ENCODE results near the gene FAAP24. TPM values are rescaled to one million over a fixed set of nuclear protein-coding genes. Genes with fewer than 3 reads are reported as not detected.
"Not testable (repeated sequence)": the region's sequence is repeated elsewhere in the genome, so short reads cannot be mapped to it uniquely, and the experiment has no call there.

FAAP24 gene
- polyA plus RNA-seq, 1 experiment = 1.8 TPM

- POLR2A ChIA-PET, CTCF ChIA-PET: not testable (repeated sequence)
Observed at GRCh38 chr19:32982488-32982887, 10.4 kb downstream of the FAAP24 start.

DNA sequence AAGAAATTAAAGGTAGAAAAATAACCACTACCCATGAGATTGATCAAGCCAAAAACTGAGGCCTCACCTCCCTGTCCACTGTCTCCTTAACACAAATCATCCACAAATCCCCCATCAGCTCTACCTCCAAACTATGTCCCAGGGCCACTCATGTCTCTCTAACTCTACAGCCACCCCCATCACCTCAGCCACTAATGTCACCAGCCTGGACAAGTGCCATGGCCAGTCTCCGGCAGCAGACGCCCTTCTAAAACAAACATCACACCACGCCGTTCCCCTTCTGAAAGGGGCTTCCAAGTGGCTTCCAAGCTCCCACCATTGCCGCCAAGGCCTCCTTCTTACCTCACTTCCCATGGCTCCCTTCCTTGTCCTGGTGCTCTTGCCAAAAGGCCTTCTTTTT lies 16.2 kb downstream of the FAAP24 start:
- CTCF ChIA-PET = interaction anchor here (0.8 to 1.5 kb wide), 2 partner anchors 11 to 137 kb away, joined by 3 read pairs; no protein-coding TSS in a partner anchor
- H3K4me3 ChIP-seq (ENCODE audit: low read depth, low read length); POLR2A ChIA-PET; H3K27ac ChIP-seq (ENCODE audit: low read depth, low read length); H3K9me3 ChIP-seq (ENCODE audit: control insufficient read depth, insufficient read depth, low read length); H3K27me3 ChIP-seq (ENCODE audit: control insufficient read depth, insufficient read depth, low read length); DNase-seq (ENCODE audit: low read depth, low spot score): not testable (repeated sequence)

More at GRCh38 chr19:32982488-32982887, 10.4 kb downstream of the FAAP24 start:
- not testable (repeated sequence) for H3K27me3 ChIP-seq (ENCODE audit: control insufficient read depth, insufficient read depth, low read length); DNase-seq (ENCODE audit: low read depth, low spot score); H3K9me3 ChIP-seq (ENCODE audit: control insufficient read depth, insufficient read depth, low read length); H3K27ac ChIP-seq (ENCODE audit: low read depth, low read length); H3K4me3 ChIP-seq (ENCODE audit: low read depth, low read length)

DNA sequence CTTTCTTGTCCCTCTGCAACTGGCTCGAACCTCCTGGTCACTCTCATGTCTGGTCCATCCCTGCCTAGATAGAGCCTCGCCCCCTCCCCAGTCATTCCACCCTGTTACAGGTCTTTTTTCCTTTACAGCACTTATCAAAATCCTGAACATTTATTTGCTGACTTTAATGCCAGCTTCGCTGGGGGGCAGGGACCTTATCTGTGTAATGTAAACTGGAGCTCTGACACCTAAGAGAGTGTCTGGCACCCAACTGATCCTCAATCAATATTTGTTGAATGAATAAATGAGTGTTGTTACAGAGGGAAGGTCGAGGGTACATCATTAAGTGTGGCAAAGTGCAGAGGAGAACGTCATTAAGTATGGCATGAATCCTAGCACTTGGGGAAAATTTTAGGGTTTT lies 16.7 kb downstream of the FAAP24 start:
- Histone ChIP-seq H3K27ac (ENCODE audit: low read depth, low read length) (no peak overlapping the region), H3K4me3 (ENCODE audit: low read depth, low read length) (no peak overlapping the region), H3K9me3 (ENCODE audit: control insufficient read depth, insufficient read depth, low read length) (no peaks in the 10 kb centered on the region), H3K27me3 (ENCODE audit: control insufficient read depth, insufficient read depth, low read length) (no peaks in the 10 kb centered on the region)
- POLR2A ChIA-PET = no interaction called here
- DNase-seq (ENCODE audit: low read depth, low spot score) = no peak
- CTCF ChIA-PET = interaction anchor here (0.8 to 1.5 kb wide), 2 partner anchors 12 to 137 kb away, joined by 3 read pairs; no protein-coding TSS in a partner anchor
- TF ChIP-seq, protein P1, sequence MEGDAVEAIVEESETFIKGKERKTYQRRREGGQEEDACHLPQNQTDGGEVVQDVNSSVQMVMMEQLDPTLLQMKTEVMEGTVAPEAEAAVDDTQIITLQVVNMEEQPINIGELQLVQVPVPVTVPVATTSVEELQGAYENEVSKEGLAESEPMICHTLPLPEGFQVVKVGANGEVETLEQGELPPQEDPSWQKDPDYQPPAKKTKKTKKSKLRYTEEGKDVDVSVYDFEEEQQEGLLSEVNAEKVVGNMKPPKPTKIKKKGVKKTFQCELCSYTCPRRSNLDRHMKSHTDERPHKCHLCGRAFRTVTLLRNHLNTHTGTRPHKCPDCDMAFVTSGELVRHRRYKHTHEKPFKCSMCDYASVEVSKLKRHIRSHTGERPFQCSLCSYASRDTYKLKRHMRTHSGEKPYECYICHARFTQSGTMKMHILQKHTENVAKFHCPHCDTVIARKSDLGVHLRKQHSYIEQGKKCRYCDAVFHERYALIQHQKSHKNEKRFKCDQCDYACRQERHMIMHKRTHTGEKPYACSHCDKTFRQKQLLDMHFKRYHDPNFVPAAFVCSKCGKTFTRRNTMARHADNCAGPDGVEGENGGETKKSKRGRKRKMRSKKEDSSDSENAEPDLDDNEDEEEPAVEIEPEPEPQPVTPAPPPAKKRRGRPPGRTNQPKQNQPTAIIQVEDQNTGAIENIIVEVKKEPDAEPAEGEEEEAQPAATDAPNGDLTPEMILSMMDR (IDR thresholded peaks at IDR 0.05; ENCODE audit: low read depth, low read length) = no peak

DNA sequence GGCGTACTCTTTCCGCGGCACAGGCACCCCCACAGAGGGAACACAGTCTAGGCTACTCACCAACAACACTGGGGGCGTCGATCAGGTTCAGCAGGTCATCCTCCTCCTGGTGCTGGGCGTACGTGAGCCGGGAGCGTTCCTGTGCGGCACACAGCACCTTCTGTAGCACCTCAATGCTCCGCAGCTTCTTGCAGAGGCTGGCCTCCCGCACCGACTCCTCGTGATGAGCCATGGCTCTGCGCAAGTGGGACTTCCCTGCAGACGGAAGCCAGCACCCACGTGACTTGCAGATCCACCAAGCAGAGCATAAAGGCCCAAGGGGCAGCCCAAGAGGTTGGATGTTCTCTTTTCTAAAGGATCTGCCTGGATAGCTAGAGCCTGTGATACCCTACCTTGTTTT lies 23.9 kb downstream of the FAAP24 start:
- CTCF ChIA-PET = not testable (repeated sequence)

GRCh38 chr19:32997061-32997464 lies 25.0 kb downstream of the FAAP24 start:
- H3K9me3 ChIP-seq (ENCODE audit: control insufficient read depth, insufficient read depth, low read length); POLR2A ChIA-PET; H3K27me3 ChIP-seq (ENCODE audit: control insufficient read depth, insufficient read depth, low read length); H3K4me3 ChIP-seq (ENCODE audit: low read depth, low read length); H3K27ac ChIP-seq (ENCODE audit: low read depth, low read length); DNase-seq (ENCODE audit: low read depth, low spot score): not testable (repeated sequence)
- CTCF ChIA-PET = interaction anchor here (1.1 kb wide), 1 partner anchor 21 kb away, joined by 4 read pairs; no protein-coding TSS in a partner anchor

More for the DNA sequence above, 23.9 kb downstream of the FAAP24 start:
- H3K27me3 ChIP-seq (ENCODE audit: control insufficient read depth, insufficient read depth, low read length); H3K27ac ChIP-seq (ENCODE audit: low read depth, low read length); H3K9me3 ChIP-seq (ENCODE audit: control insufficient read depth, insufficient read depth, low read length); POLR2A ChIA-PET; H3K4me3 ChIP-seq (ENCODE audit: low read depth, low read length); DNase-seq (ENCODE audit: low read depth, low spot score): not testable (repeated sequence)

- H3K27me3 ChIP-seq (ENCODE audit: control insufficient read depth, insufficient read depth, low read length) = no peaks in the 10 kb centered on the region
- no peak for DNase-seq (ENCODE audit: low read depth, low spot score)
- CTCF ChIA-PET = interaction anchor here (1.1 kb wide), 1 partner anchor 22 kb away, joined by 4 read pairs; no protein-coding TSS in a partner anchor
- no peak overlapping the region for H3K4me3 ChIP-seq (ENCODE audit: low read depth, low read length)
- H3K27ac ChIP-seq (ENCODE audit: low read depth, low read length) = no peak overlapping the region
- POLR2A ChIA-PET = no interaction called here
- no peaks in the 10 kb centered on the region for H3K9me3 ChIP-seq (ENCODE audit: control insufficient read depth, insufficient read depth, low read length)
- TF ChIP-seq, protein P1 (IDR thresholded peaks at IDR 0.05; ENCODE audit: low read depth, low read length) = no peak
Observed at GRCh38 chr19:32997716-32998355, 25.8 kb downstream of the FAAP24 start.

GRCh38 chr19:32998722-32999121 lies 26.7 kb downstream of the FAAP24 start:
- Histone ChIP-seq H3K9me3 (ENCODE audit: control insufficient read depth, insufficient read depth, low read length) (no peaks in the 10 kb centered on the region), H3K27ac (ENCODE audit: low read depth, low read length) (no peak overlapping the region), H3K4me3 (ENCODE audit: low read depth, low read length) (no peak overlapping the region), H3K27me3 (ENCODE audit: control insufficient read depth, insufficient read depth, low read length) (no peaks in the 10 kb centered on the region)
- ChIA-PET CTCF (no interaction called here), POLR2A (interaction anchor here (0.6 kb wide), 1 partner anchor 137 kb away, joined by 4 read pairs; no protein-coding TSS in a partner anchor)
- TF ChIP-seq, protein P1 (IDR thresholded peaks at IDR 0.05; ENCODE audit: low read depth, low read length) = no peak
- DNase-seq (ENCODE audit: low read depth, low spot score) = no peak

Measured in AG04450 (cell line).